Fibroblast of the aortic adventitia (primary cell): ENCODE results near the gene SYDE1. TPM values are rescaled to one million over a fixed set of nuclear protein-coding genes. Genes with fewer than 3 reads are reported as not detected.

ENCODE experiments used
- DNase-seq: peaks from one replicate; pipeline ENCODE4 v3.0.0-alpha.2; 2010; ENCODE audit warnings: low read depth
- H3K4me3 ChIP-seq: 2 replicates; pipeline ENCODE4 v1.5.1; 2011; ENCODE audit warnings: low read depth, mild to moderate bottlenecking, control low read depth, low read length, moderate library complexity
- CTCF ChIP-seq: IDR thresholded peaks from 2 replicates; pipeline ENCODE4 v1.5.1; 2011; ENCODE audit warnings: mild to moderate bottlenecking, low read length, control low read depth, inconsistent platforms; ENCODE audit not compliant: insufficient read depth
- total RNA-seq: library from RNA; depleted of rRNA; stranded (reverse); fragments of >200 nt; gene quantifications from 2 replicates; pipeline ENCODE4 v1.2.3, GENCODE V29; 2012; ENCODE audit warnings: low replicate concordance

Gene SYDE1
- total RNA-seq, 1 donor: 36.2 TPM

DNA sequence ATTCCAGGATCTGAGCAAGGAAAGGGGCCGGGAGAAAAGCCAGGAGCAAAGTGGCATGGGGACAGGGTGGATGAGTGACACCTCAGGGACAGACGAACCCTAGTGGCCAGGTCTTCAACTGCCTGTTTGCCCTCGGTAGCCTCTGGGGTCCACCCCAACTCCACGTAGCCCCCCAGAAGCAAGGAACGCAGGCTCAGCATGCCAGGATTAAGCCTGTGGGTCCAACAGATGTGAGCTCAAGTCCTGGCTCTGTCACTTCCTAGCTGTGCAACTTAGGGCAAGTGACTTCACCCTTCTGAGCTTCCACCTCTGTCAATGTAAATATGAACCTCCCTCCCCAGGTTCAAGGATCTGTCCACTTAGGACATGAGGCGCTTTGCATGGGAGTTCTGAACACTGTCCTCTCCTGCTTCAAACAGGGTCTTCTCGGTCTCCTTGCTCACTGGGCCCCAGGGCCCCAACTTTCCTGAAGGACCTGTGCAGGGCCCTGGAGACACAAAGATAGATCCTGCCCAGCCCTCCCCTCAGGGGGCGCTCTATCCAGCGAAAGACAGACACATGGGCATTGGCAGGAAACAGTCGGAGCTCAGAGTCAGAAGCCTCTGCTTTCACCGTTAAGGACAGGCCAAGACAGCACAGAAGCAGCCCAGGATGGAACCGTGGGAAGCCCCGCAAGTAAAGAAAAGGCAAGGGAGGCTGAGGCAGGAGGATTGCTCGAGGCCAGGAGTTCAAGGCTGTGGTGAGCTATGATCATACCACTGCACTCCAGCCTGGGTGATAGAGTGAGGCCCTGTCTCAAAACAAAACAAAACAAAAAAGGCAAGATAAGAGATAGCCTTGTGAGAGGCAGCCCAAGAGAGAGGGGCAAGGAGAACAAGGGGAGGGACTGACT is 13.2 kb downstream of the SYDE1 start:
- H3K4me3 ChIP-seq: no peak overlapping the region
- TF ChIP-seq CTCF: no peak
- DNase-seq: no peak

DNA sequence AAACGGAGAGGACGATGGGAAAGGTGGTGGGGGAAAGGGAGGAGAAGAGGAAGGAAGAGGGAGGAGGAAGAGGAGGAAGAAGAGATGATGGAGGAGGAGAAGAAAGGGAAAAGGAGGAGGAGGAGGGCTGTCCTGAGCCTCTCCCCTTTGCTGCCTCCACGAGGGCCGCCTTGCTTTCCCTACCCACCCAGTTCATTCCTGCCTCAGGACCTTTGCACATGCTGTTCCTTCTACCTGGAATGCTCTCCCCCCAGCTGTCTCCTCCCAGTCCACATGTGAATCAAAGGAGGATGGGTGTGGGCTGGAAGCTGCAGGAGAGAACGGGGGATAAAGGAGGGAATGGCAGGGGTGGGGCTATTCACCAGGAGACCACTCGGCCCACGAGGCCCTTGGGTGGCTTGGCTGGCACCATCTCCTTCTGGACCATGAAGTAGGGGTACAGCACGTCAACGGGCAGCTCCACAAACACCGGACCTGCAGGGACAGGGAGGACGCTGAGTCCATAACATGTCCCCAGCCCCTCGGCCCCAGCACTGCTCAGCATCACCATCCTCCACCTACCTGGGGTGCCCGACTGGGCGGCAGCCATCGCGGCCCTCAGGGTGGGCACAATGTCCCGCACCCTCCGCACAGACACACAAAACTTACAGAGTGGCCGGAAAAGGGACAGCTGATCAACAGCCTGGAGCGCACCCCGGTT is 15.3 kb downstream of the SYDE1 start:
- H3K4me3 ChIP-seq: no peak overlapping the region
- no peak for TF ChIP-seq CTCF
- no peak for DNase-seq

GRCh38 chr19:15123031-15123890 is 16.1 kb downstream of the SYDE1 start:
- TF ChIP-seq CTCF: no peak
- DNase-seq: no peak
- no peak overlapping the region for H3K4me3 ChIP-seq

GRCh38 chr19:15123900-15124299 is 16.7 kb downstream of the SYDE1 start:
- TF ChIP-seq CTCF: no peak
- peak overlapping the region; percentile 91 for H3K4me3 ChIP-seq
- no peak for DNase-seq

GRCh38 chr19:15124572-15125231 is 17.5 kb downstream of the SYDE1 start:
- peak overlapping the region; percentile 91 for H3K4me3 ChIP-seq
- no peak for TF ChIP-seq CTCF
- no peak for DNase-seq
